ENCODE data around the gene TLE1. TPM values are rescaled to one million over a fixed set of nuclear protein-coding genes. Genes with fewer than 3 reads are reported as not detected.

TLE1 gene
- total and polyA plus RNA-seq, 2 experiments from 2014 or later: 2.1 to 3.4 TPM

GRCh38 chr9:81542118-81542889 lies 147.0 kb downstream of the TLE1 start:
- TF ChIP-seq CTCF (IDR thresholded peaks at IDR 0.05; ENCODE audit: low read depth, low read length): no peak
- DNase-seq (ENCODE audit: low read depth in 1 of 2, low spot score in 1 of 2): no peak
- Histone ChIP-seq H3K27ac (no peak overlapping the region), H3K9me3 (ENCODE audit: low read depth) (no peaks in the 10 kb centered on the region), H3K4me1 (ENCODE audit: low read depth) (no peaks in the 10 kb centered on the region), H3K27me3 (peaks cover 59% of the 10 kb centered on the region), H3K4me3 (no peak overlapping the region), H3K36me3 (no peaks in the 10 kb centered on the region)

GRCh38 chr9:81540142-81540710 lies 149.1 kb downstream of the TLE1 start:
- Histone ChIP-seq H3K27me3 (peaks cover 52% of the 10 kb centered on the region), H3K36me3 (no peaks in the 10 kb centered on the region), H3K4me1 (ENCODE audit: low read depth) (no peaks in the 10 kb centered on the region), H3K4me3 (no peak overlapping the region), H3K27ac (no peak overlapping the region), H3K9me3 (ENCODE audit: low read depth) (no peaks in the 10 kb centered on the region)
- no peak for DNase-seq (ENCODE audit: low read depth in 1 of 2, low spot score in 1 of 2)
- TF ChIP-seq CTCF (IDR thresholded peaks at IDR 0.05; ENCODE audit: low read depth, low read length): no peak

GRCh38 chr9:81539317-81539716 lies 150.0 kb downstream of the TLE1 start:
- no peaks in the 10 kb centered on the region for H3K36me3 ChIP-seq
- DNase-seq (ENCODE audit: low read depth in 1 of 2, low spot score in 1 of 2): no peak
- H3K9me3 ChIP-seq (ENCODE audit: low read depth): no peaks in the 10 kb centered on the region
- H3K27me3 ChIP-seq: peaks cover 58% of the 10 kb centered on the region
- no peak for TF ChIP-seq CTCF (IDR thresholded peaks at IDR 0.05; ENCODE audit: low read depth, low read length)
- no peak overlapping the region for H3K27ac ChIP-seq
- no peaks in the 10 kb centered on the region for H3K4me1 ChIP-seq (ENCODE audit: low read depth)
- no peak overlapping the region for H3K4me3 ChIP-seq

- Histone ChIP-seq H3K4me1 (ENCODE audit: low read depth) (no peaks in the 10 kb centered on the region), H3K9me3 (ENCODE audit: low read depth) (no peaks in the 10 kb centered on the region), H3K27me3 (peaks cover 63% of the 10 kb centered on the region), H3K36me3 (no peaks in the 10 kb centered on the region), H3K4me3 (no peak overlapping the region), H3K27ac (no peak overlapping the region)
- DNase-seq (ENCODE audit: low read depth in 1 of 2, low spot score in 1 of 2): no peak
- TF ChIP-seq CTCF (IDR thresholded peaks at IDR 0.05; ENCODE audit: low read depth, low read length): no peak
Observed at GRCh38 chr9:81538890-81539289, 150.5 kb downstream of the TLE1 start.

- Histone ChIP-seq H3K9me3 (ENCODE audit: low read depth) (no peaks in the 10 kb centered on the region), H3K36me3 (no peaks in the 10 kb centered on the region), H3K27ac (no peak overlapping the region), H3K4me3 (no peak overlapping the region), H3K27me3 (peaks cover 71% of the 10 kb centered on the region), H3K4me1 (ENCODE audit: low read depth) (no peaks in the 10 kb centered on the region)
- TF ChIP-seq CTCF (IDR thresholded peaks at IDR 0.05; ENCODE audit: low read depth, low read length): no peak
- no peak for DNase-seq (ENCODE audit: low read depth in 1 of 2, low spot score in 1 of 2)
Observed at GRCh38 chr9:81537964-81538363, 151.4 kb downstream of the TLE1 start.
